ENCODE results near the gene CST6.
"Not testable (repeated sequence)": the region's sequence is repeated elsewhere in the genome, so short reads cannot be mapped to it uniquely, and the experiment has no call there.

CST6 gene

DNA sequence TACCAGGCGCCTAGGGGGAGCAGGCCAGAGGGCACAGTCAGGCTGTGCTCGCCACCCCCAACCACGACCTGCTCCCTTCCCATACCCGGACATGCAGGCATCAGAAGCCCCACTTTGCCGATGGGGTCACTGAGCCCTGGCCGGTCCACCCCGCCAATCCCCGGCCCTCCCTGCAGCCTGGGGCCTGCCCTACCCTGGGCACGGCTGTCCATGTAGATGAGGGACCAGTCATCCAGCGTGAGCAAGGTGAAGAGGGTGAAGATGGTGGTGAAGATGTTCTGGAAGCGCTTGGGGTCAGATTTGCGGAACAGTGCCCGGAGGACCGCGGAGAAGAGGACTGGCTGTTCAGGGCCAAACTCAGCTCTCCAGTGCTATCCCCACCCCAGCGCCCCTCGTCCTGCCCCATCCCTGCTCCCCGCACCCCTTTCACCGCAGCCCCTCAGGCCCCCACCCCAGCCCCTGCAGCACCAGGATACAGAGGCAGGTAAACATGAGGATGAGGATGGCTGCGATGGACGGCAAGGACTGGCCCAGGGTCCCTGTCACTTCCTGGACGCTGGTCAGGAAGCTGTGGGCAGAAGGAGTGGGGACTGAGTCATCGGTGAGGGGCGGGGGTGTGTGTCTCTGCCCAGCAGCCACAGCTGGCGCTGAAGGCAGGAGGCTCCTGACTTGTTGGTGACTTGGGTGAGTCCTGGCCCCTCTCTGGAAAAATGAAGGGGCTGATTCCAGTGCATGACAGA is 9.0 kb downstream of the CST6 start:
- in situ Hi-C loops (cut with MboI; ENCODE audit: low pct_unique_long_range_greater_than_20kb, low sequenced_read_pairs, unreplicated experiment): no loop called here
- DNase-seq (ENCODE audit: low spot score): no peak
- TF ChIP-seq, protein P1, sequence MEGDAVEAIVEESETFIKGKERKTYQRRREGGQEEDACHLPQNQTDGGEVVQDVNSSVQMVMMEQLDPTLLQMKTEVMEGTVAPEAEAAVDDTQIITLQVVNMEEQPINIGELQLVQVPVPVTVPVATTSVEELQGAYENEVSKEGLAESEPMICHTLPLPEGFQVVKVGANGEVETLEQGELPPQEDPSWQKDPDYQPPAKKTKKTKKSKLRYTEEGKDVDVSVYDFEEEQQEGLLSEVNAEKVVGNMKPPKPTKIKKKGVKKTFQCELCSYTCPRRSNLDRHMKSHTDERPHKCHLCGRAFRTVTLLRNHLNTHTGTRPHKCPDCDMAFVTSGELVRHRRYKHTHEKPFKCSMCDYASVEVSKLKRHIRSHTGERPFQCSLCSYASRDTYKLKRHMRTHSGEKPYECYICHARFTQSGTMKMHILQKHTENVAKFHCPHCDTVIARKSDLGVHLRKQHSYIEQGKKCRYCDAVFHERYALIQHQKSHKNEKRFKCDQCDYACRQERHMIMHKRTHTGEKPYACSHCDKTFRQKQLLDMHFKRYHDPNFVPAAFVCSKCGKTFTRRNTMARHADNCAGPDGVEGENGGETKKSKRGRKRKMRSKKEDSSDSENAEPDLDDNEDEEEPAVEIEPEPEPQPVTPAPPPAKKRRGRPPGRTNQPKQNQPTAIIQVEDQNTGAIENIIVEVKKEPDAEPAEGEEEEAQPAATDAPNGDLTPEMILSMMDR (IDR thresholded peaks at IDR 0.05; ENCODE audit: extremely low read depth, insufficient read depth, missing control alignments): no peak

DNA sequence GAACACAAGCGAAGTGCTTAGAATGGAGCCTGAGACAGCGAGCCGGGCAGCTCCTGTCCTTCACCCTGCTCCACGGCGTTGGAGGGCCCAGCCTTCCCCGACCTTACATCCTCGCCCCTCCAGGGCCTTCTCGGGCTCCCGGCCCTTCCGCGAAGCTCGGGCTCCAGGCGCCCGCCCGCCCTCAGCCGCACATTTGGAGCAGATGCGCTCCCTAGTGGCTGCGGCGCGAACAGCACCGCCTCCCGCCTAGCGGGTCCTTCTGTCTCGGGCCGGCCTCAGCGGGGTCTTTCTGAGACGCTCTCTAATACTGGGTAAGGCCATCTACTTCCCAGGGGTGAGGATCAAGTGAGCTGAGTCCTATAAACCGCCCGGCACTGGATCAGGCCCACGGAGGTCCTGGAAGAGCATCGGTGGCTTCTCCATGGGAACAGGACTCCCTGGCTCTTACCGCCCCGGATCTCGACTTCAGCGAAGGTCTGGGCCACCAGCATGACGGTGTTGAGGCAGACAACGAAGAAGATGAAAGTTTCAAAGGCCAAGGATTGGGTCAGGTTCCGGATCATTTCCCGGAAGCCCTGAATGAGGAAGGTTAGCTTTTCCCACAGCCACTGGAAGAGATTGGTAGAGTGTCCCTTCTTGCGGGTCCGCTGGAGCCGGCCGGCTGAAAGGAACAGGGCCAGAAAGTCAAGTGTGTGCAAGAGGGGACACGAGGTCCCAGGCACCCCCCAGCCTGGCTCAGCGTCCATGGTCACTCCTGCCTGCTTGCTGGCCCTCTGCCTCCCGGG is 10.8 kb downstream of the CST6 start:
- in situ Hi-C loops (cut with MboI; ENCODE audit: low pct_unique_long_range_greater_than_20kb, low sequenced_read_pairs, unreplicated experiment): no loop called here
- TF ChIP-seq, protein P1 (IDR thresholded peaks at IDR 0.05; ENCODE audit: extremely low read depth, insufficient read depth, missing control alignments): peak; percentile 97
- DNase-seq (ENCODE audit: low spot score): peak; percentile 91

DNA sequence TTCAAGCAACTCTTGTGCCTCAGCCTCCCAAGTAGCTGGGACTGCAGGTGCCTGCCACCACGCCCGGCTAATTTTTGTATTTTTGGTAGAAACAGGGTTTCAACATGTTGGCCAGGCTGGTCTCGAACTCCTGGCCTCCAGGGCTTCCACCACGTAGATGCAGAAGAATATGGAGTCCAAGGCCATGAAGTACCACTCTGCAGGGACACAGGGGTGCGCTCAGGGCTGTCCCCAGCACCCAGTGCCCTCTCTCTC is 11.3 kb downstream of the CST6 start:
- DNase-seq (ENCODE audit: low spot score); in situ Hi-C loops (cut with MboI; ENCODE audit: low pct_unique_long_range_greater_than_20kb, low sequenced_read_pairs, unreplicated experiment): not testable (repeated sequence)

DNA sequence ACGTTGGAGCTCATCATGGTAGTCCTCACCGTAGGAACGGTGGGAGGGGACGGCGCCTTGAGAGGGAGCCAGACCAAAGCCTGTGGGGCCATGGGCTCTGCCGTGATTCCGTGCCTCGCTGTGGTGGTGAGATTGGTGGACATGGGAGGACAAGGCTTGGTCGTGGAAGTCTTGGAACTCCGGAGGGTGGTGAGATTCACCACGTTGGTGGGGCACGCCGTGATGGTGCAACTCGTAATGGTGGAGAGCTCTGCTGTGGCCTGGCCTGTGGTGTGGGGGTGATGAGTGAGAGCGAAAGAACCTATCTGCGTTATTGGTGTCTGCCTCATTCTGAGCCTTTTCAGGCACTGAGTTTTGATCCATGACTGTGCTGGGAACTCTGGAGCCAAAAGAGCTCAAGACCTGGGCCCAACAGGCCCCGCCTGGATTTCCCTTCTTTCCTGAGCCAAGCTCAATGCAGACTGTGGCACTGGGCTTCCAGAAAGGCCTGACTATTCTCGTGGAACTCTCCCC is 14.3 kb downstream of the CST6 start, which contains the start of gene CATSPER1:
Gene CATSPER1 (minus strand): TSS at position 463 of the 513 bp plus-strand sequence. CDS start 100 bp downstream, at position 363.
- DNase-seq (ENCODE audit: low spot score): no peak
- in situ Hi-C loops (cut with MboI; ENCODE audit: low pct_unique_long_range_greater_than_20kb, low sequenced_read_pairs, unreplicated experiment): no loop called here
- TF ChIP-seq, protein P1 (IDR thresholded peaks at IDR 0.05; ENCODE audit: extremely low read depth, insufficient read depth, missing control alignments): no peak

DNA sequence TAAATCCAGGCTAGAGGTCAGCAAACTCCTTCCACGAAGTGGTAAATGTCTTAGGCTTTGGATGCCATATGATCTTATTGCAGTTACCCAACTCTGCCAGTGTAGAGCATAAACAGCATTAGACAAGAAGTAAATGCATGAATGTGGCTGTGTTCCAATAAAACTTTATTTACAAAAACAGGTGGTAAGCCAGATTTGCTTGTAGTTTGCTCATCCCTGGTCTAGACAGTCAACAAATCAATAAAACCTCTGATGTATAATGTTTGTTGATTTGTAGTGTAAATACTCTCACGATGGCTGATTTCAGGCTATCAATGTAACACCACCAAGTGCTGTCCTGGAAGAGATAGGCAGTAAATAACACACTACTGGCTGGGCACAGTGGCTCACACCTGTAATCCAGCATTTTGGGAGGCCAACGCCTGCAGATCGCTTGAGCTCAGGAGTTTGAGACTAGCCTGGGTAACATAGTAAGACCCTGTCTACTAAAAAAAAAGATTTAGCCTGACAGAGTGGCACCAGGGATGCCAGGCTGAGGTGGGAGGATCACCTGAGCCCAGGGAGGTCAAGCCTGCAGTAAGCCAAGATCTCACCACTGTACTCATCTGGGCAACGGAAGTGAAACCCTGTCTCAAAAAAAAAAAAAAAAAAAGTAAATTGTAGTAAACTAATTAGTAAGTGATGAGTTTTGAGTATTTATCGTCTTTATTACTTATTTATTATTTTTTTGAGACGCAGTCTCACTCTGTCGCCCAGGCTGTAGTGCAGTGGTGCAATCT is 21.3 kb downstream of the CST6 start:
- TF ChIP-seq, protein P1 (IDR thresholded peaks at IDR 0.05; ENCODE audit: extremely low read depth, insufficient read depth, missing control alignments): no peak
- in situ Hi-C loops (cut with MboI; ENCODE audit: low pct_unique_long_range_greater_than_20kb, low sequenced_read_pairs, unreplicated experiment): no loop called here
- DNase-seq (ENCODE audit: low spot score): no peak

DNA sequence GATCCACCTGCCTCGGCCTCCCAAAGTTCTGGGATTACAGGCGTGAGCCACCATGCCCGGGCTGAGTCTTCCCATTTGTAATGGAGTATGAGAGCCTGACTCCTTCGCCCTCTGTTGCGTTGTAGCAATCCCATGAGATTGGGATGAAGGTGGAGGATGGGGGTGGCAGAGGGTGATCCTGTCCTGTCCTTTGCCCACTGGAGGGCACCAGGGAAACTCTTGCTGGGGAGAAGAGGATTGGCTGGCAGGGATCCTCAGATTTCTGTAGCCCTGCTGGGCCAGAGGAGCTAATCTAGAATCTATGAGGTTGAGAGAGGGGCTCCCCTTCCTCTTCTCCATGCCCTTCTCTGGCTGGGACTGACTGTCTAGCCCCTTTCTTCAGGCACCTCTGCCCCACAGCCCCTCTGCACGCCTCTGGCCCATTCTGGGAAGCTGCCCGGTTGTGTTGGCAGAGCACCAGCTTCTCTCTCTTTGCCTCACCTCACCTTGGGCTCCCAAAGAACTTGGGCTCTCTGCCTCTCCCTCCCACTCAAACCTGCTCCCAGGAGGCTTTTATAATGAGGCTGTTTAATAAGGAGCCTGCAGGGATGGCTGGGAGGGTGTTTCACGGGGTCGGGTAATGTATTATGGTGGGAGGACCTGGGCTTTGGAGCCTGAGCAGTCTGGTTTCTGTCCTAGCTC is 24.0 kb downstream of the CST6 start:
- in situ Hi-C loops (cut with MboI; ENCODE audit: low pct_unique_long_range_greater_than_20kb, low sequenced_read_pairs, unreplicated experiment): no loop called here
- TF ChIP-seq, protein P1 (IDR thresholded peaks at IDR 0.05; ENCODE audit: extremely low read depth, insufficient read depth, missing control alignments): no peak
- no peak for DNase-seq (ENCODE audit: low spot score)
